AML-193 (cell line): Measurements from ENCODE around the gene RACGAP1.
"Not testable (repeated sequence)": the region's sequence is repeated elsewhere in the genome, so short reads cannot be mapped to it uniquely, and the experiment has no call there.

Experiments
- DNase-seq, 2 experiments: peaks; one replicate each; lab custom pipeline; 2025; lab: John Stamatoyannopoulos, UW

The RACGAP1 gene

DNA sequence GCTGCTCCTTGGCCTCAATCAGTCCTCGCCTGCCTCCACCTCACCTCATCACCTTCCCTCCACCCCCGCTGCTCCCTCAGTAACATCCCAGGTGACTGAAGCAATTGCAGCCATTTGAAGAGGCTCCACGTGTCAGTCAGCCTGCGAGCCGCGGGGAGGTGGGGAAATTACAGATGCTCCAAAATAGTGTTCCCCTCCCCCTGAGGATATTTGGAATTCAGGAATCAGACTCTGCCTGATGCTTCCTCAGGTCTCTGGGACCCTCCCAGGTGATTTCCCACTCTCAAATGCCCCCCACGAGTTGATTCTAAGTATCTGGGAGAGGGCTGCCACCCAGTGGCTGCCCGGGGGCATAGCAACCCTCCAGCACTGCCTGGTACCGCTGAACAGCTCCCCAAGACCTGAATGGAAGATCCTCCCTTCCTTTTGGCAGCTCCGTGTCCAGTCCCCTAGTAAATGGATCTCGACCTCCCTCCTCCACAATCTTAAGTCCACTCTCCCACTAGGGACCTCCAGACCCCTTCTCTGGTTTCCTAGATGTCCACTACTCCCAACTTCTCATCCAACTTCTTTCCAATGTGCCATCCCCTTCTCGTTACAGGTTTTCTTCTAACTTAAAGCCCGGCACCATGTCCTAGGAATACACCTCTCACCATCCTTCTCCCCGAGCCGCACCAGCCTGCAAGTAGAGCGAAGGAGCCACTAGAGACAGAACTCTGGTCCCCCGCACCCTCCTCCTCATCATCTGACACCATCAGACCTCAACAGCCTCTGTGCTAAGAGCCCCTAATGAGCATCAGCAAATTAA lies 30.7 kb upstream of the RACGAP1 start:
- peak; percentile 24 to 42 for DNase-seq

- DNase-seq = peak; percentile 9 to 21
These were observed 28.3 kb upstream of the RACGAP1 start for GRCh38 chr12:50053583-50053982.

- DNase-seq = no peak
These were observed 27.7 kb upstream of the RACGAP1 start for GRCh38 chr12:50052964-50053363.

GRCh38 chr12:50052544-50052943 lies 27.2 kb upstream of the RACGAP1 start:
- DNase-seq = no peak

- DNase-seq = no peak
These were observed 26.0 kb upstream of the RACGAP1 start for GRCh38 chr12:50051101-50051806.

GRCh38 chr12:50050410-50051098 lies 25.3 kb upstream of the RACGAP1 start:
- DNase-seq = no peak

DNA sequence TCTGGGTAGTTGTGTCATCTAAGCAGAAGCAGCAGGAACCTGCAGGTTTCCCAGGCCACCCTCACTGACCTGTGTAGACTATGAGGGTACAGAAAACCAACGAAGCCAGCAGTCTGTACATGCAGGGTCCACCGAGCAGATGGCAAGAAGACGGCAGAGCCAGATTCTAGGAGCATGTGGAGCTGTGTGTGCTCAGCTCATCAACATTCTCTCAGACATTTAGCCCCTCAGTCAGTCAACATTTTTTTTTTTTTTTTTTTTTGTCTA lies 24.8 kb upstream of the RACGAP1 start:
- DNase-seq = no peak

DNA sequence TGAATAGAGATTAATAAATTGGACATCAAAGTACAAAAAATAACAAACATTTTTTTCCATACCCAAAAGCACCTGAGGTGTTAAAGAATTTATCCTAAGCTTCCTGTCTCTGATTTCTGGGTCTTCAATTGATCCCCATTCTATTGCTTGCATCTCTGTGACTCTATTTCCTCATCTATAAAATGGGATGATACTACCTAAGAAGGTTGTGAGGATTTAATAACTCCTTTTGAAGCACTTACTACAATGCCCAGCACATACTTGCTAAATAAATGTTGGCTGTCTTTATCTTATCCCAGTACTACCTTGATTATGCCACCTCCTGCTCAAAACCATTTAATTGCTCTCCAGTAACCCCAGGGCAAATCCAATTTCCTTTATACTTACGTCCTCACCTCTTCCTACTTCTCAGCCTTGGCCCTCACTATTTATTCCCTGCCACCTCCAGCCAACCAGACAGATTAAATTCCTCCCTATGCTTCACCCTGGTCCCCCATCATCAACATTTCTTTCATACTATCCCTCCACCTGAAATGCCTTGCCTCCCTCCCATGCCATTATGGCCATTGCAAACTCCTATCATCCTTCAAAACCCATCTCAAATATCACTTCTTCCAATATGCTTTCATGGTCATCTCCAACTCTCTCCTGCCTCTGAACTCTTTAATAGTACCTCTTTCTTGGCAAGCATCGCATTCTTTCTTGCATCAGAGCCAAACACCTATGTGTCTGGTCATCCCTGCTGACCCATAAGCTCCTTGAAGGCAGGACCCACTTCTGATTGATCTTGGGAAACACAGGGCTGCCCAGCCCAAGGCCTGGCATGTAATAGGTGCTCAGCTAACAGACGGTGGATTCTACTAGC lies 24.2 kb upstream of the RACGAP1 start:
- DNase-seq = no peak

- no peak for DNase-seq
These were observed 22.5 kb upstream of the RACGAP1 start for GRCh38 chr12:50047693-50048250.

DNA sequence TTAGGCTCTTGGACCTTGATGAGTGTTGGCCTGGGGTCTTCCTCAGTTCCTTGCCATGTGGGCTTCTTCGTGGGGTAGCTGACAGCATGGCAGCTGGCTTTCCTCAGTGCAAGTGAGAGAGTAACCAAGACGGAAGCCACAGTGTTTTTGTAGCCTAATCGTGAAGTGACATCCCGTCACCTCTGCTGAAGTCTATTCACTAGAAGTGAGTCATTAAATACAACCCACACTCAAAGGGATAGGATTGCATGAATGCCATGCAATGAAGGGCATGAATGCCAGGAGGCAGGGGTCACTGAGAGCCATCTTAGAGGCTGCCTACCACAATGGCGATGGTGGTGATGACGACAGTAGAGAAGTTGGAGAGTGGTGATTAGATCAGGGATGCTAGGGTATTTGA lies 18.6 kb upstream of the RACGAP1 start:
- no peak for DNase-seq

DNA sequence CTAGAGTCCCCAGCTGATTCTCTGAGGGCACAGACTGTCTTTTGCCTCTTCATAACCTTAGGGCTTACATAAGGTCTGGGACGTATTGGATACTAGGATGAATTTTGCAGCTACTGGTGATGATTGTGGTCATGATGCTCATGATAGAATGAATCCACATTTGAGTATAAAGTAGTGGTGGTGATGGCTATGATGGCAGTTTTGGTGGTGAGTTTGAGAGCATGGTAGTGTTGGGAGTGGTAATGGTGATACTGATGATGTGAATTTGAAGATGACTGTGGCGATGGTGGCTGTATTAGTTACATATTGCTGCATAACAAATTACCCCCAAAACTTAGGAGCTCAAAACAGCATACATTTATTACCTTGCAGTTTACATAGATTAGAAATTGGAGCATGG lies 18.0 kb upstream of the RACGAP1 start:
- DNase-seq = no peak

- DNase-seq = no peak
These were observed 17.4 kb upstream of the RACGAP1 start for GRCh38 chr12:50042693-50043092.

DNA sequence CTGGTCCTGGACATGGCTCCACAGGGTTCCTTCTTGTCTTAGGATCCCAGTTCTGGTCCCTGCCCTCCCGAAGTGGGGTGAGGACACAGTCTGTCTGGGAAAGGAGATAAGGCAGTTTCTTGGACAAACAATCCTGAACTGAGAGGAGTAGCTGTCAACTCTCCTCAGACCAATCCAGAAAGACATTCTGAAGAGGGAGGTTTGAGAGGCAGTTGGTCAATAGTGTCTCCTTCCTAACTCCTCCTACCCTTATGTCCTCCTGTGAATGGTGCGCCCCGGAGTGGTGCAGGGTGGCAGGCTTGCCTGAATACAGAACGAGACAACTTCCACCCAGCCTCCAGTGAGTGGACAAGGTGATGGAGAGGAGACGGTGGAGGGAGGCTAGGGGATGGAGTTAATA lies 16.7 kb upstream of the RACGAP1 start:
- DNase-seq = no peak

DNA sequence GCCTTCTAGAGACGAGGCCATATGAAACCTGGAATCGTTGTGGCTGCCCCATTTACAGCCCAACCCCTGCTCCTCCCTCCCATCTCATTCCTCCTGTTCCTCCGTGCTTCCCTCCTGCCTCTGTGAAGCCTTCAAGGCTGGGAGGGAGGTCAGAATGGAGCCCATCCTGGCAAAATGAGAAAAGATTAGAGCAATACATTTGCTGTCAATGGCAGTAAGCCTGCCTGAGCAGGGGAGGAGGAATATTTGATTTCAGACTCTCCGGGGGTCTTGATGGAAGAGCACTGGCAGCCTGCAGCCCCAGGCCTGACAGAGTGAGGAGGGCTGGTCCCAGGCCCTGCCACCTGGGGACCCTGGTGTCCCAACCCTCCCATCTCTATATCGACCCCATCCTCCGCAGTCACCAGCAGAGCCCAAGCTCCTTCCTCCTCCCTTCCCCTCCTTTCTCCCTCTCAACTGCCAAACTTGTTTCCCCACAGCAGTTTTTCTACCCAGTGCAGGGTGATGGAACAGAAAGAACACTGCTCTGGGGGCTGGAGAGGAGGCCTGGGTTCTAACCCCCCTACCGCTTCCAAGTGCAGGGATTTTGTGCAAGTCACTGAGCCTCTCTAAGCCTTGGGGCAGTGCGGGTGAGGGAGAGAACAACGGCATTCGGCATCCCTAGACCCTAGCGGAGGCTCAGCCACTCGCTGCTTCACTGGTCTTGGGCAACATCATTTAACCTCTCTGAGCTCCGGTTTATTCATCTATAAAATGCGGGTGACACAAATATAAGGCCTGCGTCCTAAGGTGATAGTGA lies 16.0 kb upstream of the RACGAP1 start:
- DNase-seq = no peak

GRCh38 chr12:50040657-50041056 lies 15.4 kb upstream of the RACGAP1 start:
- DNase-seq = no peak

GRCh38 chr12:50039151-50039835 lies 14.0 kb upstream of the RACGAP1 start:
- DNase-seq = peak; percentile 45 to 63

DNA sequence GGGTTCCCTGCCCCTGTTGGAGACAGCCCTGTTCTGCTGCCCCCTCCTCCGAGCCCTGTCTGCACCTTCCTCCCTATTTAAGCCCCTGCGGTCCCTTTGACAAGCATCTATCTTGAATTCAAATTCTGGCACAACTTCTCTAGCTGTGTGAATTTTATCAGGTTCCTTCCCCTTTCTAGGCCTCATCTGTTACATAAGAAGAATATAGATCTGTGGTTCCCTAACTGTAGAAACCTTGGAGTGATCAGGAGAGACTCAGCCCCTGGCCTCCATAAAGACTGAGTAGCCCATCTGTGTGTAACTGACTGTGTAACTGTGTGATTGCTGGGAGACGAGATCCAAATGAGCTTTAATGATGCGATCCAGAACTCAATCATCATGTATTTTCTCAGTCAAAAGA lies 13.0 kb upstream of the RACGAP1 start:
- DNase-seq = peak; percentile 22 to 27

GRCh38 chr12:50032854-50033581 lies 7.7 kb upstream of the RACGAP1 start:
- peak; percentile 44 to 70 for DNase-seq

DNA sequence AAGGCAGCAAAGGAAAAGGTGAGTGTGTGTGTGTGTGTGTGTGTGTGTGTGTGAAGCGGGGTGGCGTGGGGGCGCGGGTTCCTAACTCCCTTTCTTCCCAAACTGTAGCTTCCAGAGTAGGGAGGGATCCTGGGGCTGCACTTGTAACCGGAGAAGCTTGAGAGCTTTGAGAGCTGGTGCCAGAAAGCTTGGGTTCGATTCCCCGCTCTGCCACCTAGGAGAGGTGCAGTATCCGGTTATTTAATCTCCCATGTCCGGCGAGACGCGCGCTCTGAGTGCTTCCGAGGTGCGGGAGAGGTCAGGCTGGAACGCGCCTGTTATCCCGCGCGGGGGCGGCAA lies 7.2 kb upstream of the RACGAP1 start:
- DNase-seq = no peak

GRCh38 chr12:50030449-50030848 lies 5.2 kb upstream of the RACGAP1 start:
- not testable (repeated sequence) for DNase-seq
